Measurements from ENCODE around the gene ACSL5. TPM values are rescaled to one million over a fixed set of nuclear protein-coding genes. Genes with fewer than 3 reads are reported as not detected.

Gene ACSL5
- polyA plus RNA-seq, 1 of the 3 experiments (the other 2 are of a cell fraction): 0.08 TPM

- no peak overlapping the region for H2AFZ ChIP-seq (ENCODE audit: low read depth)
- POLR2A ChIA-PET: no interaction called here
Observed at GRCh38 chr10:112389271-112389822, 15.4 kb downstream of the ACSL5 start.

DNA sequence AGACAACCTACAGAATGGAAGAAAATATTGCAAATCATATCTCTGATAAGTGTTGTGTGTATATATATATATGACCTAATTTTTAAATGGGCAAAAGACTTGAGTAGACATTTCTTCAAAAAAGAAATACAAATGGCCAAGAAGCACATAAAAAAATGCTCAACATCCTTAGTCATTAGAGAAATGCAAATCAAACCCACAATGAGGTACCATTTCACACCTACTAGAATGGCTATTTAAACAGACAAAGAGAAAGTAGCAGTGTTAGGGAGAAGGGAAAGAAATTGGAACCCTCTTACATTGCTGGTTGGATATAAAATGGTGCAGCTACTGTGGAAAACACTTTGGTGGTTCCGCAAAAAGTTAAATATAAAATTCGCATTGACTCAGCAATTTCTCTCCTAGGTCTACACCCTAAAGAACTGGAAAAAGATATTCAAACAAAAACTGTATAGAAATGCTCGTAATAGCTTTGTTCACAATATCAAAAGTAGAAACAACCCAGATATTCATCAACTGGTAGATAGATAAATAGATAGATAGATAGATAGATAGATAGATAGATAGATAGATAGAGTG is 16.3 kb downstream of the ACSL5 start:
- Histone ChIP-seq H3K4me3 (ENCODE audit: low read depth in 2 of 2, low read length in 1 of 2) (no peak overlapping the region), H3K36me3 (replicated peaks in 1 of 2; ENCODE audit: control insufficient read depth in 1 of 2, insufficient read depth in 2 of 2, low read length in 1 of 2) (no peaks in the 10 kb centered on the region), H3K4me2 (no peak overlapping the region), H3K27ac (ENCODE audit: low read depth in 2 of 2, low read length in 1 of 2) (no peak overlapping the region), H3K27me3 (ENCODE audit: insufficient read depth) (no peaks in the 10 kb centered on the region; the same call in 1 of the 2 replicates), H3K9ac (no peak overlapping the region), H4K20me1 (ENCODE audit: insufficient read depth) (no peaks in the 10 kb centered on the region), H3K9me2 (no peaks in the 10 kb centered on the region), H2AFZ (ENCODE audit: low read depth) (no peak overlapping the region), H3K9me3 (no peaks in the 10 kb centered on the region), H3K79me2 (ENCODE audit: insufficient read depth) (no peaks in the 10 kb centered on the region), H3K4me1 (ENCODE audit: control insufficient read depth in 1 of 2, insufficient read depth in 2 of 2, low read depth in 1 of 2, low read length in 1 of 2) (no peaks in the 10 kb centered on the region; a peak in 1 of 4 replicates), H3F3A (replicated peaks; ENCODE audit: insufficient read depth) (no peaks in the 10 kb centered on the region)
- DNase-seq: no peak
- POLR2A ChIA-PET: no interaction called here
- 57% methylated on average over 3 of the region's 3 CpGs for WGBS (ENCODE audit: low lambda C conversion rate)
- TF ChIP-seq ZBTB33 (IDR thresholded peaks at IDR 0.05; ENCODE audit: borderline replicate concordance, low read depth): no peak
- TF ChIP-seq MXI1 (IDR thresholded peaks at IDR 0.05; ENCODE audit: low read depth, low read length): no peak
- no peak for TF ChIP-seq RAD21 (IDR thresholded peaks at IDR 0.05; ENCODE audit: low read length)
- TF ChIP-seq ELF1 (IDR thresholded peaks at IDR 0.05): no peak
- TF ChIP-seq SIN3A (IDR thresholded peaks at IDR 0.05; ENCODE audit: borderline replicate concordance, low read depth, low read length): no peak
- TF ChIP-seq, protein P1, sequence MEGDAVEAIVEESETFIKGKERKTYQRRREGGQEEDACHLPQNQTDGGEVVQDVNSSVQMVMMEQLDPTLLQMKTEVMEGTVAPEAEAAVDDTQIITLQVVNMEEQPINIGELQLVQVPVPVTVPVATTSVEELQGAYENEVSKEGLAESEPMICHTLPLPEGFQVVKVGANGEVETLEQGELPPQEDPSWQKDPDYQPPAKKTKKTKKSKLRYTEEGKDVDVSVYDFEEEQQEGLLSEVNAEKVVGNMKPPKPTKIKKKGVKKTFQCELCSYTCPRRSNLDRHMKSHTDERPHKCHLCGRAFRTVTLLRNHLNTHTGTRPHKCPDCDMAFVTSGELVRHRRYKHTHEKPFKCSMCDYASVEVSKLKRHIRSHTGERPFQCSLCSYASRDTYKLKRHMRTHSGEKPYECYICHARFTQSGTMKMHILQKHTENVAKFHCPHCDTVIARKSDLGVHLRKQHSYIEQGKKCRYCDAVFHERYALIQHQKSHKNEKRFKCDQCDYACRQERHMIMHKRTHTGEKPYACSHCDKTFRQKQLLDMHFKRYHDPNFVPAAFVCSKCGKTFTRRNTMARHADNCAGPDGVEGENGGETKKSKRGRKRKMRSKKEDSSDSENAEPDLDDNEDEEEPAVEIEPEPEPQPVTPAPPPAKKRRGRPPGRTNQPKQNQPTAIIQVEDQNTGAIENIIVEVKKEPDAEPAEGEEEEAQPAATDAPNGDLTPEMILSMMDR (IDR thresholded peaks at IDR 0.05): no peak
- TF ChIP-seq, protein P2, sequence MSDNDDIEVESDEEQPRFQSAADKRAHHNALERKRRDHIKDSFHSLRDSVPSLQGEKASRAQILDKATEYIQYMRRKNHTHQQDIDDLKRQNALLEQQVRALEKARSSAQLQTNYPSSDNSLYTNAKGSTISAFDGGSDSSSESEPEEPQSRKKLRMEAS (IDR thresholded peaks at IDR 0.05; ENCODE audit: low read depth): no peak
- TF ChIP-seq EP300 (IDR thresholded peaks at IDR 0.05; ENCODE audit: borderline replicate concordance in 1 of 2, low read depth in 1 of 2, low read length in 1 of 2): no peak
- no peak for TF ChIP-seq RXRA (IDR thresholded peaks at IDR 0.05; ENCODE audit: borderline replicate concordance, low read depth)
- TF ChIP-seq EZH2phosphoT487 (IDR thresholded peaks at IDR 0.05; ENCODE audit: borderline replicate concordance, low read depth): no peak
- CTCF ChIA-PET: no interaction called here

More at GRCh38 chr10:112389271-112389822, 15.4 kb downstream of the ACSL5 start:
- CTCF ChIA-PET: no interaction called here
- Histone ChIP-seq H4K20me1 (ENCODE audit: insufficient read depth) (no peaks in the 10 kb centered on the region), H3K9ac (no peak overlapping the region), H3K27ac (ENCODE audit: low read depth in 2 of 2, low read length in 1 of 2) (no peak overlapping the region), H3K4me1 (ENCODE audit: control insufficient read depth in 1 of 2, insufficient read depth in 2 of 2, low read depth in 1 of 2, low read length in 1 of 2) (no peaks in the 10 kb centered on the region; a peak in 1 of 4 replicates), H3K9me2 (no peaks in the 10 kb centered on the region), H3F3A (replicated peaks; ENCODE audit: insufficient read depth) (no peaks in the 10 kb centered on the region), H3K27me3 (ENCODE audit: insufficient read depth) (no peaks in the 10 kb centered on the region; the same call in 1 of the 2 replicates), H3K9me3 (no peaks in the 10 kb centered on the region), H3K4me3 (ENCODE audit: low read depth in 2 of 2, low read length in 1 of 2) (no peak overlapping the region), H3K4me2 (no peak overlapping the region), H3K36me3 (replicated peaks in 1 of 2; ENCODE audit: control insufficient read depth in 1 of 2, insufficient read depth in 2 of 2, low read length in 1 of 2) (no peaks in the 10 kb centered on the region), H3K79me2 (ENCODE audit: insufficient read depth) (no peaks in the 10 kb centered on the region)
- no peak for DNase-seq
- 40% methylated on average over 6 of the region's 6 CpGs for WGBS (ENCODE audit: low lambda C conversion rate)
- TF ChIP-seq CHD2 (IDR thresholded peaks at IDR 0.05; ENCODE audit: low read length, partially characterized antibody) (no peak), GABPA (IDR thresholded peaks at IDR 0.05; ENCODE audit: low read depth) (no peak)
